SU-DHL-6 (cell line): ENCODE measurements around the gene MGAT4A.
A peak's percentile ranks its signal among the peaks of the same experiment; 100 is the strongest.

ENCODE experiments used
- H2AFZ ChIP-seq: fragments of 200-600 bp; sonication (generic); 2 replicates; pipeline ENCODE4 v1.6.1; 2014; ENCODE audit warnings: low read depth, mild to moderate bottlenecking, moderate library complexity, mixed read lengths, antibody characterized with exemption, low read length; ENCODE audit not compliant: severe bottlenecking
- H3F3A ChIP-seq: fragments of 200-600 bp; shearing (Covaris generic); 2 replicates; pipeline ENCODE4 v1.6.0; 2016; ENCODE audit warnings: antibody characterized with exemption, mild to moderate bottlenecking; ENCODE audit not compliant: insufficient read depth
- H3K27ac ChIP-seq: fragments of 200-600 bp; sonication (generic); 2 replicates; pipeline ENCODE4 v1.5.1; 2016; ENCODE audit warnings: low read depth, mild to moderate bottlenecking, low read length, moderate library complexity, mixed read lengths
- H3K27me3 ChIP-seq: fragments of 200-600 bp; sonication (generic), shearing (Covaris generic); 2 replicates; pipeline ENCODE4 v1.6.0; 2014; ENCODE audit warnings: mild to moderate bottlenecking, low read length
- H3K36me3 ChIP-seq: fragments of 200-600 bp; sonication (generic); 2 replicates; pipeline ENCODE4 v1.6.1; 2014; ENCODE audit warnings: mild to moderate bottlenecking, low read length, mixed read lengths
- H3K4me2 ChIP-seq: fragments of 300-600, 200-600 bp; shearing (Covaris generic), sonication (generic); 2 replicates; pipeline ENCODE4 v1.6.0; 2014; ENCODE audit warnings: low read length, low read depth, mild to moderate bottlenecking; ENCODE audit not compliant: poor library complexity, severe bottlenecking
- H3K4me3 ChIP-seq: fragments of 200-600 bp; sonication (generic); 2 replicates; pipeline ENCODE4 v1.5.1; 2014; ENCODE audit warnings: antibody characterized with exemption, low read length, mild to moderate bottlenecking, mixed read lengths; ENCODE audit not compliant: insufficient read depth, poor library complexity, severe bottlenecking
- H3K79me2 ChIP-seq: fragments of 200-600 bp; sonication (generic); 2 replicates; pipeline ENCODE4 v1.6.1; 2014; ENCODE audit warnings: mild to moderate bottlenecking, low read length, moderate library complexity; ENCODE audit not compliant: insufficient read depth
- H3K9ac ChIP-seq: fragments of 200-600 bp; sonication (generic); 2 replicates; pipeline ENCODE4 v1.7.0; 2014; ENCODE audit warnings: mild to moderate bottlenecking, low read length
- H3K9me2 ChIP-seq: fragments of 200-600 bp; sonication (generic); replicated peaks from 2 replicates; pipeline ENCODE4 v1.6.1; 2014; ENCODE audit warnings: low read length; ENCODE audit not compliant: insufficient read depth
- H3K9me3 ChIP-seq: fragments of 200-600 bp; sonication (generic); 2 replicates; pipeline ENCODE4 v1.6.1; 2014; ENCODE audit warnings: low read length, mixed read lengths; ENCODE audit not compliant: insufficient read depth
- H4K20me1 ChIP-seq: fragments of 200-600 bp; sonication (generic); 2 replicates; pipeline ENCODE4 v1.6.1; 2014; ENCODE audit warnings: low read depth, mild to moderate bottlenecking, antibody characterized with exemption, low read length, moderate library complexity, mixed read lengths
- EZH2phosphoT487 ChIP-seq: fragments of 200-600 bp; sonication (generic), shearing (Covaris generic); conservative IDR thresholded peaks from 2 replicates; pipeline ENCODE4 v1.6.1; 2018; ENCODE audit warnings: mild to moderate bottlenecking, antibody characterized with exemption, low read length, moderate library complexity, mixed read lengths
- TF ChIP-seq, protein P1 (sequence below): fragments of 200-600 bp; sonication (generic); IDR thresholded peaks from one replicate; pipeline ENCODE4 v1.5.1; 2017; ENCODE audit warnings: antibody characterized with exemption, mild to moderate bottlenecking, low read length, moderate library complexity; ENCODE audit not compliant: insufficient read depth, poor library complexity, severe bottlenecking

Gene MGAT4A

DNA sequence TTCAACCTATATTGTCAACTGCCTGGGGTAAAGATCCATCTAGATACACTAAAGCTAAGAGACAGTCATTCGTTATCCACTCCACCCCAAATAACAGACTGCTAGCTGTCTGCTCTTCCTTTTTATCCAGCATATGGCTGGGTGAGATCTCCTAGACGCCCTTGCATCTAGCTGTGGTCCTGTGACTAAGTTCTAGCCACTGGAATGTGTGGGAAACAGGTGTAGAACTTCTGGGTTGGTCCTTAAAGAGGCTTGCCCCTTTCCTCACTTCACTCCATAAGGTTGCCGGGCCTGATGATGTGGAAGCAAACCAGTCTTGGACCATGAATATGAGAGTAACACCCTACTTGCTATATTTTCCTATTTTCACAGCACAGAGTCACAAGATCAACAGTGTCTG, 125.9 kb downstream of the MGAT4A start:
- TF ChIP-seq, protein P1, sequence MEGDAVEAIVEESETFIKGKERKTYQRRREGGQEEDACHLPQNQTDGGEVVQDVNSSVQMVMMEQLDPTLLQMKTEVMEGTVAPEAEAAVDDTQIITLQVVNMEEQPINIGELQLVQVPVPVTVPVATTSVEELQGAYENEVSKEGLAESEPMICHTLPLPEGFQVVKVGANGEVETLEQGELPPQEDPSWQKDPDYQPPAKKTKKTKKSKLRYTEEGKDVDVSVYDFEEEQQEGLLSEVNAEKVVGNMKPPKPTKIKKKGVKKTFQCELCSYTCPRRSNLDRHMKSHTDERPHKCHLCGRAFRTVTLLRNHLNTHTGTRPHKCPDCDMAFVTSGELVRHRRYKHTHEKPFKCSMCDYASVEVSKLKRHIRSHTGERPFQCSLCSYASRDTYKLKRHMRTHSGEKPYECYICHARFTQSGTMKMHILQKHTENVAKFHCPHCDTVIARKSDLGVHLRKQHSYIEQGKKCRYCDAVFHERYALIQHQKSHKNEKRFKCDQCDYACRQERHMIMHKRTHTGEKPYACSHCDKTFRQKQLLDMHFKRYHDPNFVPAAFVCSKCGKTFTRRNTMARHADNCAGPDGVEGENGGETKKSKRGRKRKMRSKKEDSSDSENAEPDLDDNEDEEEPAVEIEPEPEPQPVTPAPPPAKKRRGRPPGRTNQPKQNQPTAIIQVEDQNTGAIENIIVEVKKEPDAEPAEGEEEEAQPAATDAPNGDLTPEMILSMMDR, result no peak
- TF ChIP-seq EZH2phosphoT487, result no peak
- no peaks in the 10 kb centered on the region for H4K20me1 ChIP-seq

DNA sequence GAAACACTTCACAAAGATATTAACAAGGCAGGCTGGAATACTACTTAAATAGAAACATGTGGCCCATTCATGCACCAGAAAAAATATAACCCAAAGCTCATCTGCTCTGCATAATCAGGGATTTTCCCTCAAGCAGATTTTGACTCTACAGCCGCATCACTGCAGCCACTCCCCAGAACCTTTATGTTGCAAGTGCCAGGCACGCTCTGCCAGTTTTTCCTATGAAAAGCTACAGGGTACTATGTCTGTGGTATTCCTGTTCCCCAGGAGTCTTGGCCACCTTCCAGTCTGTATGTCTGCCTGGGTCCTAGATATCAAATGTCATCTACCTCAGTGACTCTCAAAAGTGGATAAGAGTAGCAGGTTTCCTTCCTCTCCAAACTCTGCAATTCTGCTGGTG, 126.4 kb downstream of the MGAT4A start:
- H3K9me3 ChIP-seq, result no peaks in the 10 kb centered on the region
- H3F3A ChIP-seq, result no peaks in the 10 kb centered on the region
- no peak overlapping the region for H2AFZ ChIP-seq
- no peak overlapping the region for H3K4me3 ChIP-seq
- no peaks in the 10 kb centered on the region for H4K20me1 ChIP-seq
- H3K4me2 ChIP-seq, result no peak overlapping the region
- no peak overlapping the region for H3K9ac ChIP-seq
- H3K27ac ChIP-seq, result no peak overlapping the region
- peaks cover 8% of the 10 kb centered on the region; the same call in 1 of the 2 replicates for H3K36me3 ChIP-seq
- peaks cover 28% of the 10 kb centered on the region for H3K79me2 ChIP-seq
- H3K9me2 ChIP-seq, result no peaks in the 10 kb centered on the region
- H3K27me3 ChIP-seq, result no peaks in the 10 kb centered on the region
- TF ChIP-seq, protein P1, result no peak
- no peak for TF ChIP-seq EZH2phosphoT487

More for the DNA sequence above, 125.9 kb downstream of the MGAT4A start:
- Histone ChIP-seq H3K9me2 (no peaks in the 10 kb centered on the region), H3K36me3 (peaks cover 5% of the 10 kb centered on the region; the same call in 1 of the 2 replicates), H3K27ac (no peak overlapping the region), H2AFZ (no peak overlapping the region), H3K9me3 (no peaks in the 10 kb centered on the region), H3K4me3 (no peak overlapping the region), H3K9ac (no peak overlapping the region), H3K27me3 (no peaks in the 10 kb centered on the region), H3K4me2 (no peak overlapping the region), H3K79me2 (peaks cover 28% of the 10 kb centered on the region), H3F3A (no peaks in the 10 kb centered on the region)

DNA sequence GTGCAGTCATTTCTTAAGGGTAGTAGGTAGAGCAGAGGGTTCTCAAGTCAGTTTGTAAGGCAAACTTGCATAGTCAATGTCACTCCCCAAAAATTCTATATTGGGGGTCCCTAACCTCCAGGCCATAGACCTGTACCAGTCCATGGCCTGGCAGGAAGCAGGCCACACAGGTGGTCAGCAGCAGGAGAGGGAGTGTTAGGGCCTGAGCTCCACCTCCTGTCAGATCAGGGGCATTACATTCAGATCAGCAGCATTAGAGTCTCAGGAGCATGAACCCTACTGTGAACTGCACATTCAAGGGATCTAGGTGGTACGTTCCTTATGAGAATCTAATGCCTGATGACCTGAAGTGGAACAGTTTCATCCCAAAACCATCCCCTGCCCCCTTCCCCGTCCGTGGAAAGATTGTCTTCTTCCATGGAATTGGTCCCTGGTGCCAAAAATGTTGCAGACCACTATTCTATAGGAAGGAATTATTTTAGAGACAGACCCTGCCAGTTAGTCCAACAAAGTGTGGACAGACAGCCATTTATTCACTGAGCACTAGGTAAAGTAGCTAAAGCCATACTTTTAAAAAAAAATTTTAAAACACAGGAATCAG, 129.3 kb downstream of the MGAT4A start:
- H3K27ac ChIP-seq, result no peak overlapping the region
- no peaks in the 10 kb centered on the region for H3F3A ChIP-seq
- H3K4me3 ChIP-seq, result no peak overlapping the region
- H3K9me2 ChIP-seq, result no peaks in the 10 kb centered on the region
- no peak overlapping the region for H2AFZ ChIP-seq
- no peak for TF ChIP-seq EZH2phosphoT487
- TF ChIP-seq, protein P1, result peak; percentile 50
- no peaks in the 10 kb centered on the region for H4K20me1 ChIP-seq
- peaks cover 12% of the 10 kb centered on the region for H3K79me2 ChIP-seq
- H3K36me3 ChIP-seq, result peaks cover 11% of the 10 kb centered on the region; the same call in 1 of the 2 replicates
- no peak overlapping the region for H3K9ac ChIP-seq
- no peaks in the 10 kb centered on the region for H3K27me3 ChIP-seq
- H3K4me2 ChIP-seq, result no peak overlapping the region
- no peaks in the 10 kb centered on the region for H3K9me3 ChIP-seq
